Left hindlimb (tissue), 1 donor: ENCODE results near the gene PNMA8A.
A peak's percentile ranks its signal among the peaks of the same experiment; 100 is the strongest.

Source experiments
- DNase-seq: peaks from one replicate; pipeline ENCODE4 v3.0.0-alpha.2; 2018

Gene PNMA8A

GRCh38 chr19:46491975-46492682 is 20.8 kb upstream of the PNMA8A start:
- DNase-seq = no peak

- DNase-seq = no peak
Observed at GRCh38 chr19:46490774-46491173, 19.4 kb upstream of the PNMA8A start.

DNA sequence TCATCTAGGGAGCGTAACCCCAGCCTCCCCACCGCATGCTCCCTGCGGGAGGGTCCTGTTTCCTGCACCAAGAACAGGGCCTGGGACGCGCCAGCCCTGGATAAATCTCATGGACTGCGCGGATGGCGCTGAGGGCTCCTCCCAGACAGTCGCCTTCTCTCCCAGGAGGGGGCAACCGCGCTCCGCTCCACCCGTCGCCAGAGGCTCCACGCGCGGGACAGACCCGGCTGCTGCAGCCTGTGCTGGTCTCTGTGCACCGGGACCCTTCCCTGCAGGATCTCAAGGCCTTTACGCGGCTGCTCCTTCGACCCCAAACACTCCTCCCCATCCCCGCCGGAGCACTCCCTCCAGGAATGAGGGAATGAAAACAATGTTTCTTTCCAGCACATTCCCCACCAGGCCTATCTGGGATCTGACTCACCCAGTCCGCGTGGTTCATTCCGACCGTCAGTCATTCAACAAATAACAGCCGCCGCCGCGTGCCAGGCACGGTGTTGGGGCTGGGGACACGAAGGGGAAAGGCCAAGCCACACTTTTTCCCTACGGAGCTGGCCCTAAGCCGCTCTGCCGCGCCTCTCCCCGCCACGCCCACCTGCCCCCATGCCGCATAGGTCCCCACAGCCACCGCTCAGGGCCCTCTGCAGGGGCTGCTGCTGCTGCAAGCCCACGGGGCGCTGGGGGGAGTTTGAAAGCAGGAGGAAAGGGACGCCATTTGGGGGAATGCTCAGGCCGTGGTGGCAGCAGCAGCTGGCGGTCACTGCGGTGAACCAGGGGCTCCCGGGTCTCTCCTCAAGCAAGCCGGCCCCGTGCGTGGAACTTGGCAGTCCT is 18.3 kb upstream of the PNMA8A start:
- no peak for DNase-seq

DNA sequence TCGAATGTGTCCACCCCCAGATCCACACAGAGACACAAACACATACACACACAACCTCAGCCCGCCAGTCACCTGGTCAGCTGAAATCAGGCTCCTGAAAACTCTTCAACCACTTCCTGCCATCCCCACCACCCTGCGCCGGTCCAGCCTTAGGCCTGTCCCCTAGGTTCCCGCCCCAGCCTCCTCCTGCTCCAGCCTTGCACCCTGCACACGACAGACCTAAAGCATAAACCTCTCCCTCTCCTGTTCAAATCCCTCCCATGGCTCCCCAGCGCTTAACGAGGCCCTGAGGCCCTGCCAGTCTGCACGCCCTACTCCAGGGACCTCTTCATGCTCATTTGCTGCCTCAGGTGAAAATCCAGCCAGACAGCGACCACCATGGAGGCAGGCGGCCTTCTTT is 17.2 kb upstream of the PNMA8A start:
- DNase-seq = no peak

DNA sequence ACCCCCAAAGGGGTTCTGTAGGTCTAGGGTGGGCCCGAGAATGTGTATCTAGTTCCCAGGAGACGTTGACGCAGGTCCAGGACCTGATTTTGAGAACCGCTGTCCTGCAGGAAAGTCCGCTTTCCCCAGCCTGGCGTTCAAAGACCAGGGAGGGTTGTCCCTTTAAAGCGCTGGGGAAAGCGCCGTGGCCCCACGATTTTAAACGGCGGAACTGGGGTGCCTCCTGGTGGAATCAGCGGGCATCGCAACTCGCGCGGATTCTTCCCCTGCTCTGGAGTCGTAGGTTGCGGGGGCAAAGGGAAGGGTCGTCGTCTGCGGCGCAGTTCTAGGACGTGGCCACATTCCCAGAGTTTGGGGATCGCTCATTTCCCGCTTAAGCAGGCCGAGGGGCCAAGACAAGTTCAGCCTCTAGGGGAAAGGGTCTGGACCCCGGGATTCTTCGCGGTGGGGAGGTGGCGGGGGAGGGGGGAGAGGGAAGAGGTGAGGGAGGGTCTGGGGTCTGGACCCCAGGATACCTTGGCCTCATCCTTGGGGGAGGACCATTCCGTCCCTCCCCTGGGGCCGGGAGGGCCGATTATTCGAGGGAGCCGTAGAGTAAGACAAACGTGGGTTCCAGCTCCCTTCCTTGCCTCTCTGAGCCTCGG is 16.6 kb upstream of the PNMA8A start:
- DNase-seq = peak; percentile 85

GRCh38 chr19:46487178-46487801 is 15.9 kb upstream of the PNMA8A start:
- no peak for DNase-seq

- DNase-seq = no peak
Observed at GRCh38 chr19:46486358-46486757, 15.0 kb upstream of the PNMA8A start.

DNA sequence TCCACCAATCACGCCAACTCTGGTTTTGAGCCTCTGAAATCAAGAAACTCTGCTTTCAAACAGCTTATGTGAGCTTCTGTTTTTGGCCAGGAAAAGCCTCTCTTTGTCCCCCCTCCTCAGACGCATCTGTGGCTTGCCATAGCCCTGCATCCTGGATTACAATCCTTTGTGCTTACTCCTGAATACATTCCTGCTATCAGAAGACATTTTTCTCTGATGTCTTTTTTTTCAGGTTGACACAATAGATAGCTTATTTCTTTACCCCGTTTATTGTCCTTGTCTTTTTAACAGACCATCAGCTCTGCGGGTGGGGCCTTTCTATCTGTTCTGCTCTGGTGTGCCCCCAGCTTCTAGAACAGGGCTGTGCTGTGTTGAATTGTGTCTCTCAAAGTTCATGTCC is 13.3 kb upstream of the PNMA8A start:
- DNase-seq = no peak

GRCh38 chr19:46482631-46483030 is 11.3 kb upstream of the PNMA8A start:
- DNase-seq = no peak

- DNase-seq = peak; percentile 76
Observed at GRCh38 chr19:46481947-46482346, 10.6 kb upstream of the PNMA8A start.

DNA sequence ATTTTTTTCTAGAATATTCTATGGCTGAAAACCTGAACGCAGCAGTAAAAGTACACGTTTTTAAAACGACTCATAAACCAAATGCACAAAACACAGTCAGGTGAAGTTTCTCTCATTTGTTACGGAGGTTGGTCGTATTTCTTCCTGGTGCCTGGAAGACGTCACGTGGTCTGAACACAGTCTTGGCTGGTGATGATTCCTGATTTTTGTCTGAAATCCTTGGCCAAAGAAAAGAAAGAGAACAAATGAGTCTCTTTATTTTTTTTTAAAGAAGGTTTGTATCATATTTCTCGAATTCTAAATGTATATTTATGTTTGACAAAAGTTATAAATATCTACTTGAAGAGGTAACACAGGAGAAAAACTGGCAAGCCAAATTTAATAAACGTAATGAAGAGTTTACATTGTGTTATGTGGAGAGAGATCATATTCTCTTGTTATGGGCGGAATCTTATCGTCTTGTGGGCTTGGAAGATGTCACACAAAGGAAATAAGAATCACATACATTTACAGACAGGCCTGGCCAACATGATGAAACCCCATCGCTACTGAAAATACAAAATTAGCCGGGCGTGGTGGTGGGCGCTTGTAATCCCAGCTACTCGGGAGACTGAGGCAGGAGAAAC is 10.0 kb upstream of the PNMA8A start:
- DNase-seq = no peak

GRCh38 chr19:46480415-46480814 is 9.1 kb upstream of the PNMA8A start:
- peak; percentile 95 for DNase-seq

DNA sequence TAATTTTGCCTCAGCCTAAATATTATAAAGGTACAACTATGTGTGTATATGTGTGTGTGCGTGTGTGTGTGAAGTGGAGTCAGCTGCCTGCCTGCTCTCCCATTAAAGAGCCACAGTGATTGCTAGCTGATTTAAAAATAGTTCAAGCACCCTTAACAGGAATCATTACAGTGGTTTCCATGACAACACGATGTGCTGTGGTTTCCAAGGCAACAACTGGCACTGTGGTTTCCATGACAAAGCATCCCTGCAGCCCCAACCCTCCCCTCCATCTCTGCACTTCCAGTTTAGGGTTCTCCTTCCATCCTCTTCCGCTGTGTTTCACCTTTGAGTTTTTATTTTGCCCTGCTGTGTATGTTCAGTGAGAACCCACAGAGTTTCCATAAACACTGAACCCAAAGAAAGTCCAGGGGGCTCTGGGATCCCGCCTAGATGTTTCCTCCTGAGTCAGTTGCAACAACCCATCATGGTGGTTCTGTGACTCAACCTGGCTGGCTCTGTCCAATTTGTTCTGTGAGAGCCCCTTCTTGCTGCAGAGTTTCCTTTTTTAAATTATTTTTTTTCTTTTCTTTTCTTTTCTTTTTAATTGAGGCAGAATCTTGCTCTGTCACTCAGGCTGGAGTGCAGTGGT is 7.1 kb upstream of the PNMA8A start:
- peak; percentile 73 for DNase-seq

- no peak for DNase-seq
Observed at GRCh38 chr19:46475986-46476385, 4.6 kb upstream of the PNMA8A start.

DNA sequence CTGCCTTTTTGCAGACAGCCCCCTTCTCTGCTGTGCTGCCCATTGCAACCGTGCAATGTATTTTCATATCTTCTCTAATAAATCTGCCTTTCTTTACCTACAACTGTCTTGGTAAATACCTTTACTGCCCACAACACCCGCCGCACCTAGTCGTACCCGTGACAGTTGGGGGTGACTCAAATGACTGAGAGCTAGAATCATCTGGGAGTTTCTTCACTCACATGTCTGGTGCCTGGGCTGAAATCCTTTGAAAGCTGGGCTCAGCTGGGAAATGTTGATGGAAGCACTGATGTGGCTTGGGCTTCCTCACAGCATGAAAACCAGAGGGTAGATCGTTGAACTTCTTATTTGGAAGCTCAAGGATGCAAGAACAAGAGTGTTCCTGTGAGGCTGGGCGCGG is 2.8 kb upstream of the PNMA8A start:
- DNase-seq = no peak

GRCh38 chr19:46472592-46472991 is 1.2 kb upstream of the PNMA8A start:
- DNase-seq = peak; percentile 17

- peak; percentile 18 for DNase-seq
Observed at GRCh38 chr19:46471811-46472543, 614 bp upstream of the PNMA8A start.

DNA sequence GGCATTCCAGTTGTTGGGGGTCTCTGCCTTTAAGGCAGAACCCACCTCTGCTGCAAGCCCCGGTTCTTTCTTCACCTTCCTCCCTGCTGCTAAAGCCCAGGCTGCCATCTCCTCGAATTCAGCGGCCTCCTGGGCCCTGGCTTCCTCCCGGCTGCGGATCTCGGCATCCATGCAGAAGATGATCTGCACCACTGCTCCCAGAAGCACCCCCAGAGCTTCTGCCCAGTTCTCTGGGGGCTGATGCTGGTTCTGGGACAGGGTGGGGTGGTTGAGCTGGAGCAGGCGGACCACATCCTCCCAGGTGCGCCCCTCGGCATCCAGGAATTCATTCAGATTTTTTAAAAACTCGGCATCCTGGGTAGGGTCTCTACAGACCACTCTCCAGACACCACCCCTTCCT is 987 bp downstream of the PNMA8A start:
- peak; percentile 15 for DNase-seq

GRCh38 chr19:46469541-46470185 is 1.7 kb downstream of the PNMA8A start:
- DNase-seq = no peak

GRCh38 chr19:46466536-46467196 is 4.7 kb downstream of the PNMA8A start:
- peak; percentile 66 for DNase-seq

DNA sequence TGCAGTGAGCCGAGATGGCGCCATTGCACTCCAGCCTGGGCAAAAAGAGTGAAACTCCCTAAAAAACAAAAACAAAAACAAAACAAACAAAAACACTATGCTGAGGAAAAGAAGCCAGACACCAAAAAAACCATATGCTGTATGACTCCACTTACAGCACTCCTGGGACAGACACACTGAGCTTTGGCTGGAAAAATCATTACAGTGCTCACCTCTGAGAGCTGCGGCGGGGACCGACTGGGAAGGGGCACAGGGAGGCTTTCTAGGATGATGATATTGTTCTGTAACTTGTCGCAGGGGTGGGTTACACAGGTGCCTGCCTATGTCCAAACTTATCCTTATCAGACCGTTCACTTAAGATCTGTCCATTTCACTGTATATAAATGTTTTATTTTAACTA is 7.8 kb downstream of the PNMA8A start:
- DNase-seq = no peak
